ENCODE results near the gene PRKCD.

The PRKCD gene

DNA sequence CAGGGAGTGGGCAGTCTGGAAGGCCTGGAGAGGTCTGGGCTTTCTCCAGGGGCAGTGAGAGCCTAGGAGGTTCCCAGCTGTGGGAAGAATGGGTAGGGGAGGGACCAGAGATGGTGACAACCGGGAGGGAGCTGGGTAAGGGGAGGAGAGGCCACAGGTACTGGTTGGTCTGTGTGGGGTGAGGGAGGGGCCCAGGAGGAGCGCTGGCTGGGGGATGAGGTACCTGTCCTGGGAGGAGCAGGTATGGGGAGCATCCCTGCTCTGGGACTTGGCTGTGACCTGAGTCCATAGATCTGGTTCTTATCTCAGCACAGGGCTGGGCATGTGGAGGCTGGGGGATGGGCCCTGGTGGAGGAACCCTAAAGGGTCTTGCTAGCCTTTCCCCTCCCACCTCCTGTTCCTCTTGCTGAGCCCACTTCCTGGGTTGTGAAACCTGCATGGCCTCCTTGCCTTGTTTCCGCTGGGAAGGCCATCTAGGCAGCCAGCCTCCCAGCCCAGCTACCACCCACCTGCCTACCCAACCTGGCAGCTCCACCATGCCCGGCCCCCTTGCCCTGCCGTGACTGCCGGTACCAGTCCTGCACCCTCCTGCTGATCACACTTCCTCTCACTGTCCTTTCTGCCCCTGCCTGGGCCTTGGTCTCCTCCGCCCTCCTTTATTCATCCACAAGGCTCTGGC, 11.0 kb downstream of the PRKCD start:
- DNase-seq, result no peak

- no peak for DNase-seq
These were observed 12.1 kb downstream of the PRKCD start for GRCh38 chr3:53173107-53173506.

DNA sequence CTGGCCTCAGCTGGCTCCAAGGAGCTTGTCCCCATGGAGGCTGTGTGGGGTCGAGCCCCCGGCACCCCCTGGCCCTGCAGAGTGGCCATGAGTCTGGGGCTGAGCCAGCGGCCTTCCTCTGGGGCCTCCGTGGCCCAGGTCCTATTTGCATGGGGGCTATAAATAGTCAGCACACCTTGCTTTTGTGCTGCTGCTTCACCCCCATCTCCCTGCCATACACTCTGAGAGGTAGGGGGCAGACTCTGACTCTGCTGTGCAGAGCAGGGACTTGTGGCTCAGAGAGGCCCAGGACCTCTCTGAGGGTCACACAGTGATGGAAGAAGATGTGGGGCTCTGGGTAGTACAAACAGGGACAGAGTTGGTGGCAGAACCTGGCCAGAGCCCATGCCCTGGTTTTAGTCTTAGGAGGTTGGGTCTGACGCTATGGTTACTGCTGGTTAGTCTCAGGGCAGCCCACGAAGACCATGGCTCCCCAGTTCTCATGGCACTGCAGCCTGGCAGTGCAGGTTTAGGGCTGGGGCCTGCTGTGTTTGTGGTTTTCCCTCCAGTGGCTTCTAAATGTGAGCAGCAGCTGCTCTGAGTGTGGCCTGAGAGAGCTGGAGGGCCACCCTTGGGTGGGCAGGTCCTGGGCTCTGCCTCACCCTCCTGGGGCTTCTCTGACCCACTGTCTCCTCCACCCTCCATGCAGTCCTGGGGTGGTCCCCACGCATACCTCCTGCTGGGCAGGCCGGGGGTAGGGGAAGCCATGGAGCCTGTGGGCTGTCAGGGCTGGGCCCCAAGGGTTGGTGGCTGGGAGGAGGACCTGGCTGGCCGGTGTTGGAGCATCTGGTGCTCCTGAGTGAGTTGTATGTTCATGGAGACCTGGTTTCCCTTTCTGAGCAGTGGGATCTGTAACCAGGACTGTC, 13.6 kb downstream of the PRKCD start:
- DNase-seq, result no peak

DNA sequence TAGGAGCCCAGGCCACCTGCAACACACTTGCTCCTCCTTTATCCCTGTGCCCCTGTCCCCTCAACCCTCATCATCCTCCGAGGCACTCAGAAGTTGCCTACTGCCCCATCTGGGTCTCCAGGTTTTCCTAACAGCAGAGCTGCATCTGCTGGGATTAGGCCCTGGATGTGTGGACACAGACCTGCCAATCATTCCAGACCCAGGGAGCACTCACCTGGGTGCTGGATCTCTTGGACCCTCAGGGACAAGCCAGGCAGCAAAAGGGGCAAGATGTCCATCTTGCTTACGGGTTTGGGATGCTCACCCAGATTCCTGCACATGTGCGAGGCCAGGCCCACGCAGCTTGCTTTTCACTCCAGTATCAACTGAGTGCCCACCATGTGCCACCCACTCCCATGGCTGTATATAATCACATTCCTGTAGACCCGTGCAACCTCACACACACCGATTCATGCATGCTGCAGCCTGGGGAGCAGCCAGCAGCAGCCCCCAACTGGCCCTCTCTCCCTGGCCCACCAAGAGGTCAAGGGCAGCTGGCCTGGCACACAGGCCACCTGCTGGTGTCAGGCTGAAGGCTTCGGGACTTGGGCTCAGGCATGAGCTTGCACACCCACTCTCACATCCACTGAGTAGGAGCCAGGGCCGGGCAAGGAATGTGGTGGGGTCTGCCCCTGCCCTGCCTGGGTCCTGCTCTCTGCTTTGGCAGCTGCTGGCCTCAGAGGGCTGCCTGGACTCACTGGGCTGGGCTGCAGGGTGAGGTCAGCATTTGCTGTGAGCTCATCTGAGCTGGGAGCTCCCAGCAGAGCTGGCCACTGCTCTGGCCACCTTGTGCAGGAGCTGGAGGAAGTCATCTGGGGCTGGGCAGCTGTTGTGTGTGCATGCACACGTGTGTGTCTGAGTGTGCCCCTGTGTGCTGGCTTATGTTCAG, 14.9 kb downstream of the PRKCD start:
- no peak for DNase-seq

DNA sequence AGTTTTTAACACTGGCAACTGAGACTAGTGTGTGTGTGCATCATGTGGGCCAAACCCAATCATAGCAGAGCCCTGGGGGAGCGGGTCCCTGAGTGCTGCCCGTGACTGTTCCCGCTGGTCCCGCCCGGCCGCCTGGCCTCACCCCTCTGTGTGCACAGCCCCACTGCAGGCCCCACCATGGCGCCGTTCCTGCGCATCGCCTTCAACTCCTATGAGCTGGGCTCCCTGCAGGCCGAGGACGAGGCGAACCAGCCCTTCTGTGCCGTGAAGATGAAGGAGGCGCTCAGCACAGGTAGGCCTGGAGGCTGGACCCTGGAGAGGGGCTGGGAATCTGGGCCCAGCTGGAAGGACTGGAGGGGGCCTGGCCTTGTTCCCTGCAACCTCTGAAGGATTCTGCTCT, 17.2 kb downstream of the PRKCD start:
- no peak for DNase-seq

DNA sequence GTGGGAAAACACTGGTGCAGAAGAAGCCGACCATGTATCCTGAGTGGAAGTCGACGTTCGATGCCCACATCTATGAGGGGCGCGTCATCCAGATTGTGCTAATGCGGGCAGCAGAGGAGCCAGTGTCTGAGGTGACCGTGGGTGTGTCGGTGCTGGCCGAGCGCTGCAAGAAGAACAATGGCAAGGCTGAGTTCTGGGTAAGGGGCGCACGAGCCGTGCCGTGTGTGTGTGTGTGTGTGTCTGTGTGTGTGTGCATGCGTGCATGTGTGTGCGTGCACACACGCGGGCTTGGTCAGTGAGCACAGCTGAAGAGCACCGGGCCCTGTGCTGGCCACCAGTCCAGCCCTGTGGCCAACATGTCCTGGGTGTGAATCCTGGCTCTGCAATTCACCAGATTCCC, 18.6 kb downstream of the PRKCD start:
- DNase-seq, result no peak

- no peak for DNase-seq
These were observed 19.5 kb downstream of the PRKCD start for GRCh38 chr3:53180305-53181023.

- DNase-seq, result no peak
These were observed 20.0 kb downstream of the PRKCD start for GRCh38 chr3:53181024-53181371.

- no peak for DNase-seq
These were observed 20.5 kb downstream of the PRKCD start for GRCh38 chr3:53181528-53181927.

DNA sequence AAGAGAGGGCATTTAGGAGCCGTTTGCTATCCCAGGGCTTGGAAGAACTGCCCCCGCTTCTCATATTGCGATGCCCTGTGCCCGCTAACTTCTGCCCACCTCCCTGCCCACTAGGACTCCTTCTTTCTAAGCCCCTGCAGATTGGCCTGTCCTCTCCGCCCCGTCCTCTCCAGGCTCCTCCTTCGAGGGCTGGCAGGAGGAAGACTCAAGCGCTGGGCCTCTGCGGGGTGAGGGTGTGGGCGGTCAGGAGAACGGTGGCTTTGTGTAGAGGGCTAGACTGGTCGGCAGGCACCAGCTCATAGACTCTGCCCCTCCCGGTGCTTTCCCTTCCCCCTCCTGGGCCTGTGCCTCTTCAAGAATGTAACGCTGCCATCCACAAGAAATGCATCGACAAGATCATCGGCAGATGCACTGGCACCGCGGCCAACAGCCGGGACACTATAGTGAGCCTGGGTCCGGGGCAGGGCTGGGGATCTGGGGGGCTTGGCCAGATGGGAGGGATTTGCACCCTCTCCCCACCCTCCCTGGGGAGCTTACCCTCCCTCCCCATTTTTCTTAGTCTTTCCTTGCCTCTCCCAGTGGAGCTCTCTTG, 21.9 kb downstream of the PRKCD start:
- no peak for DNase-seq

DNA sequence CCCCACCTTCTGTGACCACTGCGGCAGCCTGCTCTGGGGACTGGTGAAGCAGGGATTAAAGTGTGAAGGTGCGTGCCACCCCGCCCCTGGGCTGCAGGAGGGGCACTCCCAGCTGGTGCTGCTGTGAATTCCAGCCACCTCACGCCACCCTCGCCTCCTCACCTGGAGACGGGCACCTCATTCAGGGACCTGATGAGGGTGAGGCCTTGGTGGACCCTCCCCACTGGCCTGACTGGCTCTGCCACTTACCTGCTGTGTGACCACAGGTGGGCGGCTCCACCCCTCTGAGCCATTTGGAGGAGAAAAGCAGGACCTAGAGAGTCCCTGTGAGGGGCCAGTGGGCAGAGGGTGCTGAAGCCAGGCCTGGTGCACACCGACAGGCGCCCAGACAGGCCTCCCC, 22.5 kb downstream of the PRKCD start:
- no peak for DNase-seq

DNA sequence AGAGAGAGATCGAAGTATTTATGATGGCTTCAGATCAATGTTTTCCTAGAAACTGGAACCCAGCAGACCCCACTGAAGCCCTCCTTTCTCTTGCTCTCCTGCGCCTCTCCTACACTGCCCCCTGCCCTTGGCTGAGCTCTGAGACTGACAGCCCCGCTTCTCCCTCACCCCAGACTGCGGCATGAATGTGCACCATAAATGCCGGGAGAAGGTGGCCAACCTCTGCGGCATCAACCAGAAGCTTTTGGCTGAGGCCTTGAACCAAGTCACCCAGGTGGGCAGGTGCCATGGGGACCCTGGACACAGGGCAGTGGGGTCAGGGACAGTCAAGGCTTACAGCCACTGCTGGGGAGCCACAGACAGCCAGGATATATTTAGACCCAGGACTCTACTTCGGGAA, 23.7 kb downstream of the PRKCD start:
- no peak for DNase-seq

- DNase-seq, result no peak
These were observed 24.9 kb downstream of the PRKCD start for GRCh38 chr3:53185761-53186465.

GRCh38 chr3:53186726-53187125, 25.7 kb downstream of the PRKCD start:
- no peak for DNase-seq

DNA sequence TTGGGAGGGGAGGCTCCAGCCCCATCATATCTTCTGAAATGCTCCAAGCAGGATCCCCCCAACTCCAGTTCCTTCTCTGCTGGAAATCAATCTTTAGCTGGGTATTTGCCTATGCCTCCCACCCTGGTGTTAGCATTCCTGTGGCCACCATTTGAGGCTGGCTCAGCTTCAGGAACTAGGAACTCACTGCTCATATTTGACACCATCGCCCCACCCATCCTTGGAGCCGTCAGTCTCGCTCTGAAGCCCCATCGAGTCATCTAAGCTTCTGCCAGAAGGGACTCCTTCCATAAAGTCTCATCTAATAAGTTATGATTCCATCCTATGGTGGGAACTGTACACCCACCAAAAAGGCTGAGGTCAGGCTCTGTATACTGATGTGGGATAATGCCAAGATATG, 26.4 kb downstream of the PRKCD start:
- no peak for DNase-seq

- no peak for DNase-seq
These were observed 27.2 kb downstream of the PRKCD start for GRCh38 chr3:53188136-53188685.

DNA sequence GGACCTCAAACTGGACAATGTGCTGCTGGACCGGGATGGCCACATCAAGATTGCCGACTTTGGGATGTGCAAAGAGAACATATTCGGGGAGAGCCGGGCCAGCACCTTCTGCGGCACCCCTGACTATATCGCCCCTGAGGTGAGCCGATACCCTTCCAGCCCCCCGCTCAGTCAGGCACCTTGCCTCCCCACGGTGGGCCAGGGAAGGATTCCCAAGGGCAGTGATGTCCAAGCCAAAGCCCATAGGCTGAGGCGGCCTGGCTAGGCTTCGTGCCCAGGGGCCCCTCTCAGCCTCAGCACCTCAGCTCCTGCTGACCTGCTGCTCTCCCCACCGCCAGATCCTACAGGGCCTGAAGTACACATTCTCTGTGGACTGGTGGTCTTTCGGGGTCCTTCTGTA, 27.7 kb downstream of the PRKCD start:
- DNase-seq, result no peak

- DNase-seq, result no peak
These were observed 28.3 kb downstream of the PRKCD start for GRCh38 chr3:53189276-53189675.

DNA sequence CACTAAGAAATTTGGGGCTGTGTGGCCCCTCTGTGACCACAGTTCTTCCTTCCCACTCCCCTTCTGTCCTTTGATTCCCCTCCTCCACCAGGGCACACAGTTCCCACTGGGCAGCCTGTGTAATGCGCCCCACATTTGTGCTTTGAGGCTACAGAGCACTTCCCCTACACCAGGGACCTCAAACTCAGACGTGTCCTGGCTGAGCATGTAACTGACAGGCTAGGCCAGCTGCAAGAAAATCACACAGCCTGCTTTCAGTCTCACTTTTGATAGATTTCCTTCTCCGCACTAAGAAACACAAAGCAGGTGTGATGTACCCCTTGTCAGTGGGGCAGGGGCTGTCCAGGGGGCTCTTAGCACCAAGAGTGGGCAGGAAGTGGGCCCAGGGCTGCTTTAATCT, 29.6 kb downstream of the PRKCD start:
- no peak for DNase-seq

DNA sequence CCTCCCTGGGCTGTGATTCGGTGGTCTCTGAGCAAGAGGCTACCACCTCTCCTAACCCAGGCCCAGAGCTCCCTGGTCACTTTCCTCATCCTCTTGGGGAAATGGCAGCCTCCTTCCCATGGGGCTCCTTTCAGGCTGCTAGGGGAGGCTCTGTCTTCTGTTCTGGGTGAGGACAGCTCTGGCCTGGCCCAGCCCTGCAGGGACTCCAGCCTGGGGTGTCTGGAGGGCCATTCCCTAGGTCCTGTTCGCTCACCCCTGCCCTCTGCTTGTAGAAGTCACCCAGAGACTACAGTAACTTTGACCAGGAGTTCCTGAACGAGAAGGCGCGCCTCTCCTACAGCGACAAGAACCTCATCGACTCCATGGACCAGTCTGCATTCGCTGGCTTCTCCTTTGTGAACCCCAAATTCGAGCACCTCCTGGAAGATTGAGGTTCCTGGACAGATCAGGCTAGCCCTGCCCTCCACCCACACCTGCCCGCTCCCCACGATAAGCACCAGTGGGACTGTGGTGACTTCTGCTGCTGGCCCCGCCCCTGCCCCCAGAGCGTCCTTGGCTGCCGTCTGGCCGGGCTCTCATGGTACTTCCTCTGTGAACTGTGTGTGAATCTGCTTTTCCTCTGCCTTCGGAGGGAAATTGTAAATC, 30.9 kb downstream of the PRKCD start:
- DNase-seq, result no peak

GRCh38 chr3:53192608-53193007, 31.6 kb downstream of the PRKCD start:
- no peak for DNase-seq

Data from right hindlimb (tissue), 1 donor.